ENCODE results near the gene PMVK.
"Not testable (repeated sequence)": the region's sequence is repeated elsewhere in the genome, so short reads cannot be mapped to it uniquely, and the experiment has no call there.

The PMVK gene

DNA sequence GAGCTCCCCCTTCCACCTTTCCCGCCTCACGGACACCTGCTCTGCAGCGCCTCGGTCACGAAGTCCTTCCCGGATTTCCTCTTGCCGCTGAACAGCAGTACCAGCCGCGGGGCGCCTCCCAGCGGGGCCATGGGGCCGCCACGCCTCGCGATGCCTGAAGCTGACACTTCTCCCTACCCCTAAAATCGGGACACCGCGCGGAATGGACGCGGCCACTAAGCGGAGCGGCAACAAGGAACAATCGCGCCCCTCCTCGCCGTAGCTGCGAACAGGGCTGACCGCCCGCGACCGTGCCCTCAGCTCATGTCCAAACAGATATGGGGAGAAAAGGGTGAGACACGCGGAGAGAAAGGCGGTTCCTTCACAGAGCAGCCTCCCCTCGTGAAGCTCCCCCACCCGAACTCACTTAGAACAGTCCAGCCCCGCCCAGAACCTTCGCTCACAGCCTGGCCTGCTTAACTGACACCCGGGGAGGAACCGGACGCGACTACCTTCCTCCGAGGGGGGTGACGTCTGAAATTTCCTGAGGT, at the start of gene PMVK:
Gene PMVK, minus strand, starts transcription at position 165 of the 530 bp plus-strand sequence. Its CDS starts 34 bp downstream, at position 131.
- peak; percentile 90 to 91 for DNase-seq

DNA sequence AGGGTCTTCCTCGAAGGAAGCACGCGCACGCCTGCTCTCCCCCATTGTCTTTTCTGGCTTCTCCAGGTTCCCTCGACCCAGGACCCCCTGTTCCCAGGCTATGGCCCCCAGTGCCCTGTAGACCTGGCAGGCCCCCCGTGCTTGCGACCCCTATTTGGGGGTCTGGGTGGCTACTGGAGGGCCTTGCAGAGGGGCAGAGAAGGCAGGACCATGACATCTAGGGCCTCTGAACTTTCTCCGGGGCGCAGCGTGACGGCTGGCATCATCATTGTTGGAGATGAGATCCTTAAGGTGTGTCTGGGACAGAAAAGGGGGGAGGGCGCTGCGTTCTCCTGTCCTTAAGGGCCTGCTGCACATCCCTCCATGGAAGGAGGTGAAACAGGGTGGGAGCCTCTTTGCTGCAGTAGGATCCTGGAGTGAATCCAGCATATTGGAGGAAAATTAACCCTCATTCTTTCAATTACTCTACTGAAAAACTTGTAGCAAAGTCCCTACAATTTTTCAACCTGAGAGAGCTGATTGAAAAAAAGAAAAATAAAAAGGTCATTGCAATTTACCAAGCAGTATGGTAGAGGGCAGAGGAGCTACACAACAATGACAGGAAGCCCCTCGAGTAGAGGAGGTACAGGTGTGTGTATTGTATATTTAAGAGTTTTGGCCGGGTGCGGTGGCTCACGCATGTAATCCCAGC, 47.4 kb upstream of the PMVK start:
- DNase-seq = no peak

DNA sequence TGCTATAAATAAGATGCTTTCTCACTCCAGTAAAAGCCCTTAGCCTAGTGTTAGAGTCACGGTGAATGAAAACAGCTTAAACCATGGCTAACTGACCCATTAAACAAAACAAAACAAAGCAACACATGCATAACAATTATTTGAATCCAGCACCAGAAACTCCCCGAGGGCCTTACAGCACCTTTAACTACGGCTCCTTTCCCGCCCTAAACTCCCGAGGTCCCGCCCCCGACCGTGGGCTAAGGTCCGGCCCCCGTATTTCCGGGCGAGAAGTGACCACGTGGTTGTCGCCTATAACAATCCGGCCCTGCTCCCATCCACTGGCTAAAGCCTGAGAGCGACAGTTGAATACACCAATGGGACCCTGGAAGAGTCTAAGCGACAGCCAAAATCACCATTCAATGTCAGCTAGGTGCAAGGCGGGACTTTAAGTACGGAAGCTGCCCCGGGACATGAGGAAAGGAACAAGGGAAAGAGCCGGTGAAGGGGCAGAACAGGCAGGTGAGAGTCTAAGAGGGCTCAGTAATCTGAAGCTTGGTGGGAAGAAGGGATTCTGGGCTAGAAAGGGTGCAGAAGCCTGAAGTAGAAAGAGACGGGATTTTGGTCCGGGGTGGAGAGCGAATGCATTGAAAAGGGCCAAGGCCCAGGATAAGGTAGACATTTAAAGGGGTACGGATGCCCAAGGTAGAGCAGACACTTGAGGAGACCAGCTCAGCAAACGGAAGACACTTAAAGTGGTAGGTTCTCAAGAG, 46.6 kb upstream of the PMVK start, which contains the start of gene FLAD1:
Gene FLAD1, plus strand, starts transcription at position 448 of the 752 bp plus-strand sequence. CDS start 351 bp downstream, outside the sequence.
- peak; percentile 100 for DNase-seq

DNA sequence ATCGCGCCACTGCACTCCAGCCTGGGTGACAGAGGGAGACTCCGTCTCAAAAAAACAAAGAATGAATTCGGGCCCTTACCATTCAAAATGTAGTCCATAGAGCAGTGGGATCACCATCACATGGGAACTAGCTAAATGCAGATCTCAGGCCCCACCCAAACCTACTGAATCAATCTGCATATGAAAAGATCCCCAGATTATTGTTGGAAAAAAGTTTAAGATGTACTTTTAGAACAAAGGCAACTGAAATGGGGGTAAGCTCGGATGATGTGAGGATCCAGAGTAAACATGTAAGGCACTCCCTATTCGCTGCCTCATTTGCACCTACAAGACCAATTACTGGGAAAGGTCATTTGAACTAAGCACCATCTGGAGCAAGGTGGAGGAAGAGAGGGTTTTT, 45.8 kb upstream of the PMVK start:
- no peak for DNase-seq

DNA sequence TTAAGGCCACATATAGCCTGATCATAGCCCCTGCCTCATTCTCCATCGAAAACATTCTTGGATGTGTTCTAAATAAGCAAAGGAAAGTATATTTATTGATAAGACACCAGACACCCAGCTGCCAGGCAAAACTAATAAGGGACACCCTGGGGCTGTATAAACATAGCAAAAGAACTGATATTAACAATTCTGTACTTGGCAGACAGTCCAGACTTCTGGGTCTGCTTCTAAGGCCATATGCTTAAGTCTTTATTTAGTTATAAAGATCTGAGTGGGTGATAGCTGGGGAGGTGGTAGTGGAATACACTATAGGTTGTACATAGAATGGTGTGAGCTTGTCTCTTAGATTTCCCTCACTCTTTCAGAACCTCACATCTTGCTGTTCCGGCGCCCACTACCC, 41.8 kb upstream of the PMVK start:
- DNase-seq = no peak

DNA sequence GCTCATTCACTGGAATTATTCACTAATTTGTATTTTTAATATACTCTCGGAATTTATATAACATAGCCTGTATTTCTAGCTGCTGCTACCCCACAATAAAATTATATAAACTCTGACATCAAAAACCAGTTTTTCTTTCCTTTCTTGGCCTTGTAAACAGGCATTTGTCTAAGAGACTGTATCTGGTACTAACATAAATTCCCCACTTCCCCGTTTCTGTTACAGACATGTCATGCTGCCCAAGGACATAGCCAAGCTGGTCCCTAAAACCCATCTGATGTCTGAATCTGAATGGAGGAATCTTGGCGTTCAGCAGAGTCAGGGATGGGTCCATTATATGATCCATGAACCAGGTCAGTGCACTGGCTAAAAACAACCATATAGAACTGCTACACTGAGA, 41.2 kb upstream of the PMVK start:
- not testable (repeated sequence) for DNase-seq

DNA sequence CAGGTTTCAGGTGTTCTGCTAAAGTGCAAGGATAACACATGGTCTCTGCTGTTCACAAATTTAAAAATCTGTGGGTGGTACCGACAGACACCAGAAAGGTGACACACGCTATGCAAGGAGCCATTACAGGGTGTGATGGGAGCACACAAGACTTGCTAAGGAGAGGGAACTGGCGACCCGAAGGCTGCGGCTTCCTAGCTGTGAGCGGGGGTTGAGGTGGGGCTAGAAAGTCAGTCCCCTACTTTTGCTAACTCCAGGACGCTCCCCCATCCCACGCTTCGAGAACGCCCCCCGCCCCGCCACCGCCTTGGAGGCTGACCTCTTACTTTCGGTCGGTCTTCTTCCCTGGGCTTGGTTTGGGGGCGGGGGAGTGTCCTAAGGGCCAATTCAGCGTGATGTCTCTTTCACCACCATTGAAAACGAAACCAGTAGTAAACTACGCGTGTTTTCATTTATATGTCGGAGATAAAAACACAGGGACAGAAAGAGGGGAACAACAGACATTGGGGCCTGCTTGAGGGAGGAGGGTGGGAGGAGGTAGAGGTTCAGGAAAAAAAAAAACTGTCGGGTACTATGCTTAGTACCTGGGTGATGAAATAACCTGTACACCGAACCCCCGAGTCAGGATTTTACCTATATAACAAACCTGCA, 39.0 kb upstream of the PMVK start:
- DNase-seq = peak; percentile 48 to 50

DNA sequence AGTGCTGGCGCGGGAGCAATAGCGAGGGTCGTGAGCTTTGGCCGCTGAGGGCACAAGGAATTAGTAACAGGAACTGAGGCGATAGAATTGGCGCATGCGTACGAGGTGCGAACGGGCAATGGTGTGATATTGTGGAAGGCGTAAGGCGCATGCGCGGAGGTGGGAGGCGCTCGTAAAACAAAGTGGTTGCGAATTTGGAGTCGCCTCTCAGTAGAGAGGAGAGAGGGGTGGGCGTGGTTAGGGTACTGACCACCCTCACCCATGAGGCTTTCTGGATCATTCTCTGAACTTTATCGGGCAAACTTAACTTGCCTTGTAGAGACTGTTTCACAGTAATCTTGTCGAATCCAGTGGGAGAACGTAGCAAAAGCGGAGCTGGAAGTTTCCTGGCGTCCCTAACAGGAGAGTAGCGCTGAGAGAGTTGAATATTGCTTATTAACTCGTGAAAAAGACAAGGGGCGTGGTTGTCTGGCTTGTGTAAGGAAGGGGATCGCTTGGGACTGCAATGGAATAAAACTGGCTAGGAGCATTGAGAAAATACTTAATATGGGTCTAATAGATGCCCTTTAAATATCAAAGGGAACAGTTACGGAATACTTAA, 38.4 kb upstream of the PMVK start:
- DNase-seq = peak; percentile 94 to 98

DNA sequence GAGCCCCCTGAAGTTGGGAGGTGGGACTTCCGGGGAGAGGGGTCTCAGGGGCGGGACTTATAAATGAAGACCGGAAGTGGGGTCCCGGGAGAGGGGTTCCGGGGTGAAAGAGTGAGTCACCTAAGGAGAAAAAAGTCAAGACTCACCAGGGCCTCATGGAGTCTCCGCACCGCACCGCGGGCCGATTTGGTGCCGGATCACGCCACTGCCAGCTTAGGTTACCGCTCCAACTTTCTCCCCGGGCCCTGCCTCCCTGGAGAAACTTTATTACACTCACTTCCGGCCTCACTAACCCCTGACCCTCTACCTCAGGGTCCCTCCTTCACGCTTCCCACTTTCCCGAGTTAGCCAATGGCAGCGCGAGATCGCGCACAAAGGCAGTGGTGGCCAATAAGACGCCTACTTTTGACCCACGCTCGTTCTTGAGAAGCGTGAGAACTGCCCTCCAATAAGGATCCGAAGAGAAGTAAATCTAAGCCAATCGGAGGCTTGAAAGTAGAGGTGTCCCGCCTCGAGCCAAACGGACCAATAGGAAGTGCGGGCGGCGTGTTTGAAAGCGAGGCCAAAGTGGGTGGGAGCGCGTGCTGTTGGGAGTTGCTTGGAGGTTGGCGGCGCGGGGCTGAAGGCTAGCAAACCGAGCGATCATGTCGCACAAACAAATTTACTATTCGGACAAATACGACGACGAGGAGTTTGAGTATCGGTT, 37.7 kb upstream of the PMVK start, which contains the start of gene CKS1B:
Gene CKS1B, plus strand, starts transcription at position 580 of the 706 bp plus-strand sequence. Its CDS starts 65 bp downstream, at position 645.
- peak; percentile 100 for DNase-seq

DNA sequence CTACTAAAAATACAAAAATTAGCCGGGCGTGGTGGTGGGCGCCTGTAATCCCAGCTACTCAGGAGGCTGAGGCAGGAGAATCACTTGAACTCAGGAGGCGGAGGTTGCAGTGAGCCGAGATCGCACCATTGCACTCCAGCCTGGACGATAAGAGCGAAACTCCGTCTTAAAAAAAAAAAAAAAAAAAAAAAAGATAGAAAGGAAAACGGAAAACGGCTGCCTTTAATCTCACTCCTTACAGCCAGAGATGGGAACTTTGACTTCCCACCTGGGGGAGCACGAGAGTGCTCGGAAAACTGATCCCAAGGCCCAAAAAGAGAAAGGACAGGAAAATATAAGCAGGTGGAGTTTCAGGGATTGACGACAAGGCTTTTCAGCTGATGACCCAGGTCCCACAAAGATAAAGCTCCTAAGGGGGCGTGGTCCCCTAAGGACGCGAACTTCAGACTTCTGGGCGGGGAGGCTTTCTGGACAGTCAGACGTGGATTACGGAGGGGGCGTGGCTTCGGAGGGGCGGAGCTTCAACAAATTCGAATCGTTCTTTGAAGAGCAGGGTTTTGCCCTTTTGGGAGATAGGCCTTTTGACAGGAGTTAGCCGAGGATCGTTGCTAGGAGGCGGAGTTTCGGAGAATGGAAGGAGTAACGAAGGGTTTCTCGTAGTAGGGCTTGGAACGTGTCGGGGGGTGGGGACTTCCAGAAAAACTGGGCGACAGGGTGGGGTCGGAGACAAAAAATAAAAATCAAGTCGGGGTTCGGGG, 37.0 kb upstream of the PMVK start:
- DNase-seq = peak; percentile 94 to 96

DNA sequence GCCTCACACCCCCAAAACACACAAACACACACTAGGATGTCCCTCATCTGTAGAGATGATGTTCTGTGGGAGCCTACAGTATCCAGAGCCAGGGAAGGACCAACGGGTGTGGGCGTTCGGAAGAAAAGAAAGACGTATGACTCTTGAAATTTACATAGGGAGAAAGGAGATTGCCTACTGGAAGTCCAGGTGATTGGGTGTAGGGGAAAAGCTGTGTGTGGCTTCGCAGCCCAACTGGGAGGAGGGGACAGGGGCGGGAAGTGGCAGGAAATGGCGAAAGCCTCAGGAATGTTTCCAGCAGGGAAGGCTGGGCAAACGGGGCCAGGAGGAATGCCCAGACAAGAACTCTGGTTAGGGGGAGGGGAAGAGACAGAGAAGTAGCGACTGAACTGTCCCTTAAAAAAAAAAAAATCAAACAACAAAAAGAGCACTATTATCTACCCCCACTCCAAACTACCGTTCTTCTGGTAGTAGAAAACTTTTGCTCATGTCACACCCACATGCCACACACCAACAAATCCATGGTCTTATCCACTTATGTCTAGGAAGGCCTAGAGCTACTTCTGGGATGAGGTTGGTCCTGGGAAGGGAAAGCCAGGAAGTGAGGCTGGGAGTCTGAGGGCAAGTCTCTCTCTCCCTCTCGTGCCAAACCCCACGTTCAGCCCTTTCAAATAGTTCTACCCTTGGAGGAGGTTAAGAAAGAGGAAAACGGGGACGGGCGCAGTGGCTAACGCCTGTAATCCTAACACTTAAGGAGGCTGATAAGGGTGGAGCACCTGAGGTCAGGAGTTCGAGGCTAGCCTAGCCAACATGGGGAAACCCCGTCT, 36.2 kb upstream of the PMVK start:
- no peak for DNase-seq

DNA sequence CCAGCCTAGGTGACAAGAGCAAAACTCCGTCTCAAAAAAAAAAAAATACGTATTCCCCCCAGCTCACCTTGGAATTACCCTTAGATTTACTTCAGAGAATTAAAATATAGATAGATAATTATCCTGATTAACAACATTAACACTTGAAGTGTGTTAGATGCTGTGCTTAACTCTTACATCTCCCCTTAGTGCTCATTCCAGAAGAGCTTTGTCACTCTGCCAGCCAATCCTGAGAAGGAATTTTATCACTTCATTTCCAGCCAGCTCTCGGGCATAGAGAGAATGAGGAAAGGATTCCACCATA, 35.6 kb upstream of the PMVK start:
- no peak for DNase-seq

DNA sequence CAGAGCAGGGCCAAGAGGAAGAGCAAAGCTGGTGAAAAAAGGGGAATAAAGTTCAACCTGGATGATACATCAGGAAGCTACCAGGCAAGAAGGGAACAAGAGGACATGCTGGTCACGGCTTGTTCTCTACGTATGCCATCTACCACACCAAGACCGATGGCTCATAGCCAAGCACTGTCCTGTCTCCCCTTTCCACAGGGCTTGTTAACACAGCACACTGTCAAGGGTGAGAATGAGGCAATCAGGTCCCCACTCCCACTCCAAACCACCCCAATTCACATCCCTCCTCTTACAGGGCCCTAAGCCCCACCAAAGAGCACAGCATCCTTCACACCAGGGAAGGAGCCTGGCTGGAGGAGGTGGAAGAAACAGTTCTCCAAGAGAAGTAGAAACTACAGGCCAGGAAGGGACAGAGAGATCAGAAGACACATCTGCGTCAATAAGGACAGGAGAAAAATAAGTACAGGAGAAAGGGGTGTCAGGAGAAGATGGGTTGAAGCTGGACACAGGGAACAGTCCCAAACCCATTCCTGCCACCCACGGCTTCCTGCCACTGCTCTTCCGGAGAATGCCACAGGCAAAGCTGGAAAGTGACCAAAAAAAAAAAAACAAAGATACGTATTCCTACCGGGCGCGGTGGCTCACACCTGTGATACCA, 35.0 kb upstream of the PMVK start:
- no peak for DNase-seq

DNA sequence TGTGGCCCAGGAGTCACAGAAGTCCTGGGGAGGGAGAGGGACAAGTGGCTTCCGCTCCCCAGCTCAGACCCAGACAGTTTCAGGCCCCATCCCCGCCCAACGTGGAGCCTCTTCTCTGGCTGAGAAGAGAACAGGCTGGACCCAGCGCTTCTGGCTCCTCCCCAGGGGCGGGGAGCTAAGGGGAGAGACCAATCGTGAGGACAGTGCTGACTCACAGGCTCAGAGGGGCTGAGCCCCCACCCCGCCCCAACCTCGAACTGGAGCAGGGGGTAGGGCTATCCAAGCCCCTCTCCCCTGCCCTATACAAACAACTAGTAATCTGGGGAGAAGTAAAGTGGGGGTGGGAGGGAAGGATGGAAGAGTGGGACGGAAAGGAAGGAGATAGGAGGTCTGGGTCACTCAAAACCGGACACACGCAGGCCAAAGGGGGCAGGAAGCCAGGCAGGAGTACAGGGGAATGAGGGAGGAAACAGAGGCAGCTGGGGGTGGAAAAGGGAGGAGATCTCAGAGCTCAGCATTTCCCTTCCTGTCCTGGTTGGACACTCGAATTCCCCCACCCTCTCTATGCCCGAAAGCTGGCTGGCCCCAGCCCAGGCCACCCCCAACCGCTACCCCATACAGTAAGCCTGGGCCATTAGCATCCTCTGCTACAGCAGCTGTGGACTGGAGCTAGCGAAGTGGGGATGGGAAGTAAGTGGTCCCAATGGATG, 34.3 kb upstream of the PMVK start, which contains the start of gene SHC1:
Gene SHC1, minus strand, starts transcription at position 117 of the 710 bp plus-strand sequence. CDS start 221 bp downstream, outside the sequence.
- peak; percentile 48 to 56 for DNase-seq

DNA sequence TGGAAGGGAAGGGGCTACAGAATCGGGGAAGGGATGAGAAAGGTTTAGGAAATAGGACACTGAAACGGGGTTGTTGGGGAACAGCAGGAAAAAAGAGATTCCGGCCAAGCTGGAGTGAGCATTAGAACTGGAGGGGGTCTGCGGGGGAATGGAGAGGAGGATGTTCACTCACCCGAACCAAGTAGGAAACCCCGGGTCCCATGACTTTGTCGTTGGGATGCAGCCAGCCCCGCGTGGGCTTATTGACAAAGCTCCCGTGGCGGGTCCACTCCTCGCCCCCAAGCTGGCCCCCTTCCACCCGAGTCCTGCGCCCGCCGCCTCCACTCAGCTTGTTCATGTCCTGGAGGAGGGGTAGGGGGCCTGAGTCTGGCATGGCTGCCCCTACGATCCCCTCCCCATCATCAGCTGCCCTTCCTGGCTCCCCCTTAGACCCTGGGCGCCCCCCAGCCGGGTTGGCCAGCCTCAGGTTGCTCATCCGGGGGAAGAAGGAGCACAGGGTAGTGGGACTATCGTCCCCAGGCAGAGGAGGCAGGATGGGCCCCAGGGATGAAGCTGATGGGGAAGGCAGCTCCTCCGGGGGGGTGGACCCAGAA, 33.4 kb upstream of the PMVK start:
- no peak for DNase-seq

DNA sequence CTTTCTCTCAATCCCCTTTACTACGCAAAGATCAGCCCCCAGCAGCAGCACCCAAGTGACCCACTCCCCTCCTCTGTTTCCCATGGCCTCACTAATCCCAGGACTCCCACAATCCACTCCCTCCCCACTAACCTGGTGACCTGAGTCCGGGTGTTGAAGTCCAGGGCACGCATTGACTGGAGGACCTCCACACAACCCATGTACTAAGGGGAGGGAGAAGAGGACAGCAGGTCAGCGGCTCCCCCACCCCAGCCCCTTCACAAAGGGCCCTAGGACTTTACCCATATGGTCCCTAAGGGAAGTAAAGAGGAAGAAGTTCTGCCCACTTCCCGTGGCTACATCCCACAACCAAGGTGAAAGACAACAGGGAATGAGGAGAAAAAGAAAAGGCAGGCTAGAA, 32.7 kb upstream of the PMVK start:
- DNase-seq = no peak

DNA sequence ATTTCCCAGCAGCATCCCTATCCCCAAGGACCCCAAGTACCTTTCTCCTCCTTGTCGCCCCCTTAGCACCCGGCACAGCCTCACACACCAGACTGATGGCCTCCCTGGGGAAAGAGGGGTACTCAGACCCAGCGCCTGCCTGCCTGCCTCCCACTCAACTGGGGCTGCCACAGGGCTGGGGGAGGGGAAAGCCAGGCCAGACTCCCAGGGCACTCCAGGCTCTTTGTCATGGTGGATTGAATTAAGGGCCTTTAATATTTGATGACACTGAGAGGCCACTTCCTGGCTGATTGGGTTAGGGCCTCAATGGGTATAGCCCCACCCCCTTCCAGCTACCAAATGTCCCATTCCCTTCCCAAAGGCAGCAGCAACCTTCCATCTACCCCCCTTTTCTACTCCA, 32.2 kb upstream of the PMVK start:
- DNase-seq = no peak

DNA sequence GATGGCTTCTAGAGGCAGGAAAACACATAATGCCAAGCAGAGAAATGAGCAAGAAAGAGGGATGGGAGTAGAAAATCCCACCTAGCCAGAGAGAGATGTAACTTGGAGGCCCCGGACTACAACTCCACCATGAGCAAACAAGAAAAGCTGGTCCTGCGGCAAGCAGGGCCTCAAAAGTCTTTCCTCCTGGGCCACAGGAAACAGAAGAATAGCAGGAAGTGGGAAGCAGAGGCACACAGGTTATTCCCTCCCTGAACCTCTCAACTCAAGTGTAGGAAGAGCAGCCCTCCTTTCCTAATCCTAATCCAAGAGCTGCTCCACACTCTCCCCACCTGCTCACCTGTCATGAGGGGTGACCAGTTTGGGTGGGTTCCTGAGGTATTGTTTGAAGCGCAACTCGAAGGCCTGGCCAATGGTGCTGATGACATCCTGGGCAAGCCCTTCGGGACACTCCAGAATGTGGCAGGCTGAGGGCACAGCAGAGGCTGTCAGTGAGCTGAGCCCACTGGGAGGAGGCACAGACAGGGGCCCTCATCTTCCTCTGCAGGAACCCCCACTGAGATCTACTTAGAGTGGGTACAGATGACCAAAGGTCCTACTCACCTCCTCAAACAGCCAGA, 30.9 kb upstream of the PMVK start:
- DNase-seq = no peak
